OCI-LY3 (cell line): ENCODE measurements around the gene OTUD4.

Experiments used
- EZH2phosphoT487 ChIP-seq: fragments of 200-600 bp; shearing (Covaris generic); IDR thresholded peaks from 2 replicates; pipeline ENCODE4 v1.6.1; 2018; ENCODE audit warnings: antibody characterized with exemption, mixed run types, low read depth
- TF ChIP-seq, protein P1 (sequence below): fragments of 200-600, 300-600 bp; sonication (generic); IDR thresholded peaks from 2 replicates; pipeline ENCODE4 v1.5.1; 2014; ENCODE audit warnings: antibody characterized with exemption, low read length, low read depth

- TF ChIP-seq, protein P1, sequence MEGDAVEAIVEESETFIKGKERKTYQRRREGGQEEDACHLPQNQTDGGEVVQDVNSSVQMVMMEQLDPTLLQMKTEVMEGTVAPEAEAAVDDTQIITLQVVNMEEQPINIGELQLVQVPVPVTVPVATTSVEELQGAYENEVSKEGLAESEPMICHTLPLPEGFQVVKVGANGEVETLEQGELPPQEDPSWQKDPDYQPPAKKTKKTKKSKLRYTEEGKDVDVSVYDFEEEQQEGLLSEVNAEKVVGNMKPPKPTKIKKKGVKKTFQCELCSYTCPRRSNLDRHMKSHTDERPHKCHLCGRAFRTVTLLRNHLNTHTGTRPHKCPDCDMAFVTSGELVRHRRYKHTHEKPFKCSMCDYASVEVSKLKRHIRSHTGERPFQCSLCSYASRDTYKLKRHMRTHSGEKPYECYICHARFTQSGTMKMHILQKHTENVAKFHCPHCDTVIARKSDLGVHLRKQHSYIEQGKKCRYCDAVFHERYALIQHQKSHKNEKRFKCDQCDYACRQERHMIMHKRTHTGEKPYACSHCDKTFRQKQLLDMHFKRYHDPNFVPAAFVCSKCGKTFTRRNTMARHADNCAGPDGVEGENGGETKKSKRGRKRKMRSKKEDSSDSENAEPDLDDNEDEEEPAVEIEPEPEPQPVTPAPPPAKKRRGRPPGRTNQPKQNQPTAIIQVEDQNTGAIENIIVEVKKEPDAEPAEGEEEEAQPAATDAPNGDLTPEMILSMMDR: peak; percentile 43
- no peak for TF ChIP-seq EZH2phosphoT487
Measured at GRCh38 chr4:145180298-145181090, at the start of gene OTUD4.
